Cerebellar nuclear complex (tissue), 1 donor: ENCODE results near the gene CSGALNACT2.
"Not testable (repeated sequence)": the region's sequence is repeated elsewhere in the genome, so short reads cannot be mapped to it uniquely, and the experiment has no call there.

Experiments used
- DNase-seq, 2 experiments: peaks; one replicate each; lab custom pipeline; 2025; lab: John Stamatoyannopoulos, UW

Gene CSGALNACT2

GRCh38 chr10:43216931-43217562, 78.8 kb downstream of the CSGALNACT2 start:
- no peak for DNase-seq

- no peak for DNase-seq
Observed at GRCh38 chr10:43217563-43218205, 79.4 kb downstream of the CSGALNACT2 start.

GRCh38 chr10:43218206-43218950, 80.1 kb downstream of the CSGALNACT2 start:
- no peak for DNase-seq

DNA sequence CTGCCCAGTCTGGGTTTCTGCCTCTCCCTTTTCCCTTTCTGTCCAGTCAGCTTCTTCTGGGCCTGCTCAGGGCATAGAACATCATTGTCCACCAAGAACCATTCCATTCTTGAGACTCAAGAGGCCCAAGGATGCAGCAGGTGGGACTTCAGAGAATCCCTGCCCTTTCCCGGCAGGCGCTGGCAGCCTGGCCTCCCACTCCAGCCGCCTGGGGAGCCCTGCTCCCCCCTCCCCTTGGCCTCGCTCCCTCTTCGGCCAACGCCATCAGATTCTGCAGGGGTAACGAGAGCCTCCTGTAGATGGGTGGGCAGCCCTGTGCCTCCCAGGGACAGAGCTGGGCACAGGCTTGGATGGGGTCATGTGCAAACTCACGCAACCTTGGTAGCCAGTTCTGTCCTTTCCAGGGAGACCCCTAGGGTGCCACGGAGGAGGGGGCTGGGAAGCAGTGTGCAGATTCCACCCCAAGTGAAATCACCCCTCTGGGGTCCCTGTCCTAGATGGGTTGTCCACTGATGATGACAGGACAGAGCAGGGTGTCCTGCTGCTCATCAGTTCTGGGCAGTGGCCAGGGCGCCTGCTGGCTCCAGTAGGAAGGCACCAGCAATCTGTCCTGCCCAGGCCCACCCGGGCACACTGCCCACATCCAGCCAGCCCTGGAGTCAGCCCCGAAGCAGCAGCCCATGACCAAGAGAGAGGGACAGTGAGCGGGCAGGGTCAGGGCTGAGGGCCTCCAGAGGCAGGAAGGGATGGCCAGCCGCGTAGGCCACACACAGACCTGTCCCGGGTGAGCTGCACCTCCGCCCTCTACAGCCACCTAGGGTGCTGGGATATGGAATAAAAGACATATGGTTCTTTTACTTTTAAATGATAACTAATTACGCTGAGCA, 80.9 kb downstream of the CSGALNACT2 start:
- DNase-seq, result no peak

DNA sequence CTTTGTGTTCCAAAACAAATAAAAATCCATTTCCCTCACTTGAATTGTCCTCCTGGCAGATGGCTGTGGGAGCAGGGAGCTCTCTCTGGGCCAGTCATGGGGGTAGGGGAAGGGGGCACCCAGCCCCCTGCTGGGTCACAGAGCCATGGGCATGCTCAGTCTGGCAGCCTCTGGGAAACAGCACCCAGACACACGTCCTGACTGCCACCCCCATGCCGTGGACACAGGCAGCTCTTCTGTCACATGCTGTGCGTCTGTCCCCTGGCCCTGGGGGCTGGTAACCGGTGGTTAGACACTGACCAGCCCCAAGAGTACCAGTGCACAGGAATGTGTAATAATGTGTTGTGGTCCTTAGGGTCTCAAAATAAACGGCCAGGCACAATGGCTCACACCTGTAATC, 81.6 kb downstream of the CSGALNACT2 start:
- no peak for DNase-seq

DNA sequence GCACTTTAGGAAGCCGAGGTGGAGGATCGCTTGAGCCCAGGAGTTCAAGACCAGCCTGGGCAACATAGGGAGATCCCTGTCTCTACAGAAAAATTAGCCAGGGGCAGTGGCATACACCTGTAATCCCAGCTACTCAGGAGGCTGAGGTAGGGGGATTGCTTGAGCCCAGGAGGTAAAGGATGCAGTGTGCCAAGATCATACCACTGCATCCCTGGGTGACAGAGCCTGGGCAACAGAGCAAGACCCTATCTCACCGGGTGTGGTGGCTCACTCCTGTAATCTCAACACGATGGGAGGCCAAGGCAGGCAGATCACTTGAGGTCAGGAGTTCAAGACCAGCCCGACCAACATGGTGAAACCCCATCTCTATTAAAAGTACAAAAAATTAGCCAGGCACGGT, 82.0 kb downstream of the CSGALNACT2 start:
- not testable (repeated sequence) for DNase-seq

DNA sequence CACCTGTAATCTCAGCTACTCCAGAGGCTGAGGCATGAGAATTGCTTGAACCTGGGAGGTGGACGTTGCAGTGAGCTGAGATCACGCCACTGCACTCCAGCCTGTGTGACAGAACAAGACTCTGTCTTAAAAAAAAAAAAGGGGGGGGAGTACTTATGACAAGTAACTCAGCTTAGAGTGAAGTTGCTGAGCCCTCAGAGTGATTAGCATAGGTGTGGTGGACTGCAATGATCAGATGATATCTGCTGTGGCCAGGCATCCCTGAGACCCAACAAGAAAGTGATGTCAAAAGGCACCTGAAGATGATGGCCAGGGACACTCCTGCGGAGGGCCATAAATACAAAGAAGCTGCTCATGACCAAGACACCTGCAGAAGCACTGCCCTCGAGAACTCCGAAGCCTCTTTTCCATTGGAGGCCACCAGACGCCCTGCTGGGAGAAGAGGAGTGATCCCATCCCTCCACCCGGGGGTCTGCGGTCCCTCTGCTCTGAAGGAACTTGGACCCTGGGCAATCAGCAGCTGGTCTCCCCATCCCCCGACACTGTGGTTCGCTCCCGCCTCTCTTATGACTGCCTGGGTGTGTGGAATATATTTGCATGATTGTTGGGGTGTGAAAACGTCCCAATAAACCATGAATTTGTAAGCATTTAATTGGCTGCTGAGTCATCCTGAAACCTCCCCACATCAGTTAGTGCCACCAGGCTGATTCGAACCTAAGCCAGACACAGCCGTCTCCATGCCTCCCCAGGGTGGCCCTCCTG, 82.6 kb downstream of the CSGALNACT2 start:
- no peak for DNase-seq

GRCh38 chr10:43221419-43222209, 83.4 kb downstream of the CSGALNACT2 start:
- no peak for DNase-seq

- DNase-seq, result no peak
Observed at GRCh38 chr10:43222210-43222720, 84.0 kb downstream of the CSGALNACT2 start.

GRCh38 chr10:43223056-43223455, 84.8 kb downstream of the CSGALNACT2 start:
- DNase-seq, result no peak

DNA sequence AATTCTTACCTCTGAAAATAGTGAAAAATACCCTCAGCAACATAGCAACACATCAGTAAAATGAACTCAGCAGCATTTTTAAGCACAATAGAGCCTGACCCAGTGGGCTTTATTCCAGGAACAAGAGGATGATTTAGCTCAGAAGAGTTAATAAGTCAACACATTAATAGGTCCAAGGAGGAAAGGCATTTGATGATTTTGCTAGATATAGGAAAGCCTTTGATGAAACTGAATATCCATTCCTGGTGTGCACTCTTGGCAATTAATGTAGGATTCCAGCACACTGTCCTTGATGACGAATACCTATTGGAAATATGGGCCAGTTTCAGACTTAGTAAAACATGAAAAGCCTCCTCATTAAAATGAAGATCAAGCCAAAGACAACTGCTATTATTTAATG, 86.1 kb downstream of the CSGALNACT2 start:
- DNase-seq, result no peak

- DNase-seq, result no peak
Observed at GRCh38 chr10:43225004-43225786, 87.0 kb downstream of the CSGALNACT2 start.

DNA sequence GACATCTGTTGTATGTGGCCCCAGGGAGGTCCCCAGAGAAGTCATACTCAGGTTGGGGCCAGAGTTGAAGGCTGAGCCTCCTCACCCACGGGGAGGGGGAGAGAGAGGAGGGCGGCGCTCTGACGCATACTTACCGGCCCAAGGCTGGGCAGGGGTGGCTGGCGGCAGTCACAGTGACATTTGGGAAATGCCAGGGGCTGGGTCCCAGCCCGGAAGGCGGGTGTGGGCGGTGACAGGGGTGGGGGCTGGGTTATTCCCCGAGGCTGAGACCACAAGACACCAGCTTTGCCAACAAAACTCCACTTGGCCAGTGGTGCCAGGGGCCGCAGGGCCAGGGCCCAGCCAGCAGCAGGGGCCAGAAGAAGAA, 87.5 kb downstream of the CSGALNACT2 start:
- no peak for DNase-seq

DNA sequence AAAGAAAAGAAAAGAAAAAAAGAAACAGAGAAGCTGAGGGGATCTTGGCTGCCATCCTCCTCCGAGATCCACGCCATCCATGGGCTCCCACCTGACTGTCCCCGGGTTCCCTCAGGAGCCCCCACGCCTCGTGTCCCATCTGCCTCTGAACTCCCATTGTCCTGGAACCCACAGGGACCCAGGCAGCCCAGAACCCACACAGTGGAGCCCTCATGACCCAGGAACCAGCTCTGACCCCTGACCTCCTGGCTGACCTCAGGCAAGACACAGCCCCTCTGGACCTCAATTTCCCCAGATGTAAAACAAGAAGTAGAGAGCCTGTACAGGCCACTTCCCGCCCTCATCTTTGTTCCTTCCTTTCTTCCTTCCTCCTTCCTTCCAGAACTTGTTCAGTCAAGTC, 88.2 kb downstream of the CSGALNACT2 start:
- no peak for DNase-seq

GRCh38 chr10:43226851-43227845, 88.9 kb downstream of the CSGALNACT2 start:
- no peak for DNase-seq

DNA sequence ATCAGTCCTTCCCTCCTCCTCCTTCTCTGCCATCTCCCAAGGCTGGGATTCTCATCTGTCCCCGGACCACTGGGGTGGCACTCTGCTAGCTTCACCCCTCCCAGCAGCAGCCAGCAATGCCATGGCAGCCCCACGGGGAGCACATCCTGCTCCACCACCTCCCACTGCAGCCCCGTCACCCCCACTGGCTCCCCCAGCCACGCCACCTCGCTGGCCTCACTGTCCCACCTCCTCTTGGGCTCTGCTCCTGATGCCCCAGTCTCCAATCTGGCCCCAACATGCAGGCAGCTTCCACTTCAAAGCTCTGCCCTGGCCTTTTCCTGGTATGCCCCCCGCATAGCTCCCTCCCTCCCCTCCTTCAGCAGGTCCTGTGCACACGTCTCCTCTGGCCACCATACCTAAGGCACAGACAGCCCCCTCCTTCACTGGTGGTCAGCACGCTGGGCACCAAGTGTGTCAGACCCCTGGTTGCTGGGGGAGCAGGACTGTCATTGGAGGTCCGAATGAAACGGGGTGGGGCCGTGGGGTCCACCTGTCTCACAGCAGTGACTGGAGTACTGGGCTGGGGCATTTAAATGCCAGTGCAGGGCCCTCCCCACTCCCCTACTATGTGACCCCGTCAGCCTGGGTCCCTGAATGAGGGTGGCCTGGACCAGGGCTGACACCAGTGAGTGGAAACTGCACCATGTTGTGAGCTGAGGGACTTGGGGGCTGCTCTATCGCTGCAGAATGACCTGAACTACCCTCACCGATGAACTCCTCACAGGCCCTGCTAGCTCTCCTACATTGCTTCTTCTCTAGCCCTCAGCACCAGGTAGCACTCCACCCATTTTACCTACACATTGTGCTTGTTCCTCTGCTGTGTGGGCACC, 89.9 kb downstream of the CSGALNACT2 start:
- no peak for DNase-seq

DNA sequence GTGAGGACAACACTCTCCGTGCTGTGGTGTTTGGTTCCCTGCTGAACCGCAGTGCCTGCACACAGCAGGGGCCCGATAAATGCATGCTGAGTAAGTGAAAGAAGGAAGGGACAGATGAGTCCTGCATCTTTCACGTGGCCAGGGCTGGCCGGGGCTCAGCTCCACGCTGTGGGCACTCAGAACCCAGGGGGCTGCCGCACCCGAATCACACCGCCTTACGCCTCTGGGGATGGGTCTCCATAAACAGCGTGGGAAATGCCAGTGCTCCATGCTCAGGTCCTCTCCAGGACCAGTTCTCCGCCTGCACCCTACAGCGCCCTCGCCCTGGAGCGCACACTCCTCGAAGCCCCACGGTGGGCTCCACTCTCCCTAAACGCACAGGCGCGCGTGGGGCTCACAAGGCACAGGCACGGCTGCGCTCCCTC, 90.5 kb downstream of the CSGALNACT2 start:
- no peak for DNase-seq
